Body of pancreas (tissue), 4 donors: ENCODE measurements around the gene VPS45. TPM values are rescaled to one million over a fixed set of nuclear protein-coding genes. Genes with fewer than 3 reads are reported as not detected.

Experiments used
- ATAC-seq: fragments of 150-250 bp; one replicate; pipeline ENCODE4 v1.9.1; 2016
- DNase-seq, 4 donors: peaks; one replicate each; pipeline ENCODE4 v3.0.0-alpha.2; 2019
- H3K27ac ChIP-seq, 4 donors: fragments of 200-600 bp; sonication (generic); 1 replicate in 3 of 4; 2 replicates in 1 of 4; pipeline versions ENCODE4 v1.5.1 to v1.6.1; 2016 to 2019; ENCODE audit warnings: mild to moderate bottlenecking in 1 of 4, mixed read lengths in 1 of 4, moderate library complexity in 1 of 4
- H3K27me3 ChIP-seq, 2 donors: fragments of 200-600 bp; sonication (generic); one replicate each; pipeline ENCODE4 v1.6.0; 2016; ENCODE audit warnings: mild to moderate bottlenecking in 1 of 2
- H3K36me3 ChIP-seq, 2 donors: fragments of 200-600 bp; sonication (generic); replicated peaks in 1 of 2; 2 replicates each; pipeline ENCODE4 v1.5.1; 2016; ENCODE audit warnings: low read depth in 2 of 2; ENCODE audit not compliant: insufficient read depth in 1 of 2
- H3K4me1 ChIP-seq: fragments of 200-600 bp; sonication (generic); one replicate; pipeline ENCODE4 v1.6.0; 2016
- H3K4me3 ChIP-seq, 2 donors: fragments of 200-600 bp; sonication (generic); 1 replicate in 1 of 2; 2 replicates in 1 of 2; pipeline ENCODE4 v1.5.1; 2016 to 2019
- H3K9me3 ChIP-seq, 3 donors: fragments of 200-600 bp; sonication (generic); 1 replicate in 2 of 3; 2 replicates in 1 of 3; pipeline ENCODE4 v1.5.1; 2016
- POLR2A ChIP-seq, 3 donors: fragments of 450-650 bp; IDR thresholded peaks; one replicate each; pipeline ENCODE4 v1.6.1; 2016; ENCODE audit warnings: antibody characterized with exemption in 3 of 3, mild to moderate bottlenecking in 2 of 3
- WGBS, 2 donors: methylation state at CpG; one replicate each; pipeline ENCODE4 v1.1.5; 2017; 5-methylcytosine and 5-hydroxymethylcytosine counted together
- intact Hi-C: fragments of 100-400 bp; cut with DNase I; formaldehyde crosslinking; loops from one replicate; pipeline ENCODE4 v1.15.1; 2023
- total RNA-seq, 2 donors: library from RNA; depleted of rRNA; stranded (reverse); fragments of >200 nt; gene quantifications; one replicate each; pipeline ENCODE4 v1.1.0, GENCODE V29; 2016
- TF ChIP-seq, protein P1 (sequence below), 7 experiments: fragments of 450-650 bp in 4 of 7; fragments of 200-600 bp in 3 of 7; sonication (generic) in 3 of 7; IDR thresholded peaks; one replicate each; pipeline ENCODE4 v1.5.1; 2016 to 2019; ENCODE audit warnings: antibody characterized with exemption in 7 of 7

Gene VPS45
- total RNA-seq, 2 donors from 2014 or later: 30.9 to 34.3 TPM

DNA sequence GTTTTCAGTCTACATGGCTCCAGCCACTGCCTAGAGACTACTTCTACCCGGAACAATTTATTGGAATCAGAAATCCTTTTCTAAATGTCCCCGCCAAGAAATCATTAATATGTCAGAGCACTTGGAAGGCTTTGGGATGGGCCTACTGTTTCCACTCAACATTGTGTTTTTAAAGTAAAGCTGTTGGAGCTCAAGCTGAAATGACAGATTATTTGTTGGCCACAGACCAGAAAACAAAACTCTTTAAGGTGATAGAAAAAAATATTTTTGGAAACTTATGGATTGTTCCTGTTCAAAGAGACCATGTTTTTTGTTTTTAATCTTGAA lies 496 bp downstream of the VPS45 start:
- 0 to 2% methylated on average over 2 of the region's 2 CpGs for WGBS, 2 donors
- no peak for TF ChIP-seq POLR2A (IDR thresholded peaks at IDR 0.05)
- TF ChIP-seq, protein P1, sequence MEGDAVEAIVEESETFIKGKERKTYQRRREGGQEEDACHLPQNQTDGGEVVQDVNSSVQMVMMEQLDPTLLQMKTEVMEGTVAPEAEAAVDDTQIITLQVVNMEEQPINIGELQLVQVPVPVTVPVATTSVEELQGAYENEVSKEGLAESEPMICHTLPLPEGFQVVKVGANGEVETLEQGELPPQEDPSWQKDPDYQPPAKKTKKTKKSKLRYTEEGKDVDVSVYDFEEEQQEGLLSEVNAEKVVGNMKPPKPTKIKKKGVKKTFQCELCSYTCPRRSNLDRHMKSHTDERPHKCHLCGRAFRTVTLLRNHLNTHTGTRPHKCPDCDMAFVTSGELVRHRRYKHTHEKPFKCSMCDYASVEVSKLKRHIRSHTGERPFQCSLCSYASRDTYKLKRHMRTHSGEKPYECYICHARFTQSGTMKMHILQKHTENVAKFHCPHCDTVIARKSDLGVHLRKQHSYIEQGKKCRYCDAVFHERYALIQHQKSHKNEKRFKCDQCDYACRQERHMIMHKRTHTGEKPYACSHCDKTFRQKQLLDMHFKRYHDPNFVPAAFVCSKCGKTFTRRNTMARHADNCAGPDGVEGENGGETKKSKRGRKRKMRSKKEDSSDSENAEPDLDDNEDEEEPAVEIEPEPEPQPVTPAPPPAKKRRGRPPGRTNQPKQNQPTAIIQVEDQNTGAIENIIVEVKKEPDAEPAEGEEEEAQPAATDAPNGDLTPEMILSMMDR (IDR thresholded peaks at IDR 0.05): no peak
- Histone ChIP-seq H3K9me3 (no peaks in the 10 kb centered on the region), H3K4me1 (peaks cover 9% of the 10 kb centered on the region), H3K36me3 (peaks cover 0 to 2% of the 10 kb centered on the region in 2 donors), H3K27ac (peak overlapping the region in 3 of 4 donors; percentile 89 to 93 (median 89)), H3K27me3 (no peaks in the 10 kb centered on the region), H3K4me3 (peak overlapping the region; percentile 24 to 74)
- intact Hi-C loops: no loop called here
- ATAC-seq (no peak), DNase-seq (no peak)

DNA sequence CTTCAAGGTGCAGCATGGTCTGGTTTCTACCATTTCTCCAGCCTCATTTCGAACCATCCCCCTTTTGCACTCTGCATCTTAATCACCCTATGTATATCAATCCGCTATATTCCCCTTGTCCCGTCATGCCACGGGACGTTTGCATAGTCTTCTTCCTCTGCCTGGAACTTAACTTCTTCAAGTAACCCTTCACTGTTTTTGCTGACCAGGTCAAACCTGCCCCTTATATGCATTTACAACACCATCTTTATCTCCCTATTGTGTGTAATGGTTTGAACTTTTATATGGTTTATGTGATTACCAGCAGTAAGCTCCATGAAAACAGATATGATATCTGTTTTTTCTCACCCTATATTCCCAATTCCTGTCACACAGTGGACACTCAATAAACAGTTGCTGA lies 2.3 kb downstream of the VPS45 start:
- TF ChIP-seq, protein P1 (IDR thresholded peaks at IDR 0.05): no peak
- TF ChIP-seq POLR2A (IDR thresholded peaks at IDR 0.05): no peak
- no peak overlapping the region for H3K27ac ChIP-seq
- no peak for ATAC-seq
- H3K4me3 ChIP-seq: no peak overlapping the region
- peaks cover 0 to 2% of the 10 kb centered on the region in 2 donors for H3K36me3 ChIP-seq
- intact Hi-C loops: loop anchor here (10.0 kb wide), 1 partner anchor 95 kb away; no protein-coding TSS in a partner anchor
- 87 to 93% methylated on average over 5 of the region's 5 CpGs for WGBS, 2 donors
- H3K27me3 ChIP-seq: no peaks in the 10 kb centered on the region
- no peak for DNase-seq
- peaks cover 9% of the 10 kb centered on the region for H3K4me1 ChIP-seq
- H3K9me3 ChIP-seq: no peaks in the 10 kb centered on the region

DNA sequence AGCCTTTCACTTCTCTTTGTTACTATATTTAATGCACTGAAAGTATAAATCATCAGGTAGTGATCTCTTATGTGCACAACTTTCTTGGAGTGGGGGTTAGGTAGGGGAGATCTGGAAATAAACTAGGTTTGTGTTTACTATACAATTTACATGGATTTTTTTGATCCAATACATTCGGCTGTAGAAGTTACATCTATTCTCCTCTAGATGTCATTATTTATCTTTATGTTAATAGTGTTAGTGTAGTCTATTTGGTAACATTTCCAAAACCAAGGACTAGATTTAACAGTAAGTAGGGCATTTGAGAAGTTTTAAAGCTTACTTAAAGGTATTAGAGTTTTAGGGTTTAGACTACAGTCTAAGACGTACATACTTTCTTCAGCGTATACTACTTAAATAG lies 5.4 kb downstream of the VPS45 start:
- Histone ChIP-seq H3K4me3 (no peak overlapping the region), H3K36me3 (peaks cover 0 to 4% of the 10 kb centered on the region in 2 donors), H3K4me1 (peaks cover 9% of the 10 kb centered on the region), H3K27me3 (no peaks in the 10 kb centered on the region), H3K27ac (no peak overlapping the region), H3K9me3 (no peaks in the 10 kb centered on the region)
- ATAC-seq: no peak
- 68 to 76% methylated on average over 3 of the region's 3 CpGs for WGBS, 2 donors
- no peak for TF ChIP-seq POLR2A (IDR thresholded peaks at IDR 0.05)
- TF ChIP-seq, protein P1 (IDR thresholded peaks at IDR 0.05): peak in 2 of 7 experiments; percentile 19 to 35
- intact Hi-C loops: loop anchor here (10.0 kb wide), 1 partner anchor 92 kb away; no protein-coding TSS in a partner anchor
- no peak for DNase-seq

DNA sequence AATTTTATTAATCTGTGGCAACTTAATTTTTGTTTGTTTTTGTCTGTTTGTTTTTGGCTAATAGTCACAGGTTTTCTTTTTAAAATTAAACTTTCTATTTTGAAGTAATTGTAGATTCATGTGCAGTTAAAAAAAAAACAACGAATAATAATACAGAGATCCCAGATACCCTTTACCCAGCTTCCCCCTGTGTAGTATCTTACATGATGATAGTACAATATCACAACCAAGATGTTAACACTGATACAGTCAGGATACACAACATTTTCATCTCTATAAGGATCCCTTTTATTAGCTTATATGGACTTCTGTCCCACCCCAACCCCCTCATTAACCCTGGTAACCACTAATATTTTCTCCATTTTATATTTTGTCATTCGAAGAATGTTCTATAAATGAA lies 5.9 kb downstream of the VPS45 start:
- H3K36me3 ChIP-seq: peaks cover 0 to 8% of the 10 kb centered on the region in 2 donors
- ATAC-seq (no peak), DNase-seq (no peak)
- H3K4me1 ChIP-seq: peaks cover 7% of the 10 kb centered on the region
- H3K4me3 ChIP-seq: no peak overlapping the region
- WGBS, 2 donors: 87 to 88% methylated on average over 2 of the region's 2 CpGs
- intact Hi-C loops: loop anchor here (10.0 kb wide), 1 partner anchor 91 kb away; no protein-coding TSS in a partner anchor
- H3K27ac ChIP-seq: no peak overlapping the region
- no peaks in the 10 kb centered on the region for H3K9me3 ChIP-seq
- TF ChIP-seq, protein P1 (IDR thresholded peaks at IDR 0.05): no peak
- TF ChIP-seq POLR2A (IDR thresholded peaks at IDR 0.05): no peak
- H3K27me3 ChIP-seq: no peaks in the 10 kb centered on the region

DNA sequence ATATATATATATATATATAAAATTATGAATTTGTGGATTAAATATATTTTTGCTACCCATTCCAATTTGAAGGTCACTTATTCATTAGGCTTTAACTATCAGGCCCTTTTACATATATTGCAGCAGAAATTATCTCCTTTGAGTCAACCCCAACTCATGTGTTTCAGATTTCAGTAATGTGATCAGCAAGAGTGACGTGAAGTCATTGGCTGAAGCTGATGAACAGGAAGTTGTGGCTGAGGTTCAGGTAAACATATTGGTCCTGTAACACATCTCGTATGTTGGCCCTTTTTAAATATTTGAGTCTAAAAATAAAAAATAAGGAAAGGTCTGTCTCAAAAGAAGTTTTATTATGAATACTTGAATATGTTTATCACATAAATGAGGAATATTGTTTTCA lies 8.5 kb downstream of the VPS45 start:
- intact Hi-C loops: loop anchor here (10.0 kb wide), 1 partner anchor 89 kb away; no protein-coding TSS in a partner anchor
- Histone ChIP-seq H3K27me3 (no peaks in the 10 kb centered on the region), H3K4me1 (no peaks in the 10 kb centered on the region), H3K9me3 (no peaks in the 10 kb centered on the region), H3K27ac (no peak overlapping the region), H3K4me3 (no peak overlapping the region), H3K36me3 (peaks cover 0 to 16% of the 10 kb centered on the region in 2 donors)
- ATAC-seq (no peak), DNase-seq (no peak)
- TF ChIP-seq, protein P1 (IDR thresholded peaks at IDR 0.05): no peak
- TF ChIP-seq POLR2A (IDR thresholded peaks at IDR 0.05): no peak
- WGBS, 2 donors: 83 to 92% methylated on average over 2 of the region's 2 CpGs
